SH-SY5Y (cell line): ENCODE data around the gene ETV6.

ENCODE experiments used
- GATA2 ChIP-seq: IDR thresholded peaks from 2 replicates; pipeline ENCODE4 v1.6.1; 2011; ENCODE audit warnings: mild to moderate bottlenecking, low read depth, low read length
- GATA3 ChIP-seq: IDR thresholded peaks from 2 replicates; pipeline ENCODE4 v1.6.1; 2011; ENCODE audit warnings: low read depth, mild to moderate bottlenecking, low read length, moderate library complexity

GRCh38 chr12:11916771-11917170 is 267.3 kb downstream of the ETV6 start:
- no peak for TF ChIP-seq GATA2
- no peak for TF ChIP-seq GATA3
